ENCODE results near the gene CCDC85B. TPM values are rescaled to one million over a fixed set of nuclear protein-coding genes. Genes with fewer than 3 reads are reported as not detected.

Gene CCDC85B
- total and polyA plus RNA-seq, 2 of the 13 experiments (the other 11 are each of a cell fraction or from before 2014, with no cell fraction given) = 8.2 to 19.5 TPM

DNA sequence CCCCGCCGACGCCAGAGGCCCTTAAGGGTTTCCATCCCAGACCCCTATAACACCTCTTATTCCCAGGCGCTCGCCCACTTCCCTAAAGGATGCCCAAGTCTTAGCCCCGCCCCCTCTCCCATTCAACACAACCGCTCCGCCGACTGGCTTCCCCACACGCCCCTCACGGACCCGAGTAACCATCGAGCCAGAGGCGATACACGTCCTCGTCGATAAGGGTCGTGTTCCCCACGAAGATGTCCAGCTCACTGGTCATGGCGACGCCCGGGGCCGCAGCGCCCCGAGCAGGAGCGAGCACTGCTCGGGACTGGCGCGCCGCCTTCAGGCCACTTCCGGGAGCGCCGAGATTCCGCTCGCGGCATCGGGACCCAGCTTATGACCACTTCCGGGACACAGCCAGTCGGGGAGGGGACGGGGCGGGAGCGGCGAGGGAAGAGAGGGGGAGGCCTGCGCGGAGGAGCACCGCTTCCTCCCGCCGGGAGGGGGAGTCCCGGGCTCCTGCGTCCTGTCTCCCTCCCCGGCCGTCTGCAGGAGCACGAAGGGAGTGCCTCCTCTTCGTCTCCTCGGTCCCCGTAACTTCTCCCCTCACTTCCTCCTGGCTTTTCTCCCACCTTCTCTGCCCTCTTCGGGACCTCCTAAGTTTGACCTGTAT, 2.2 kb upstream of the CCDC85B start, which contains the start of gene FIBP (continued):
- no peak for TF ChIP-seq ZNF557 (CRISPR knock-in tag; IDR thresholded peaks at IDR 0.05)
- TF ChIP-seq GATAD1 (CRISPR knock-in tag; IDR thresholded peaks at IDR 0.05) = peak; percentile 91
- TF ChIP-seq JARID2 (CRISPR knock-in tag; IDR thresholded peaks at IDR 0.05; ENCODE audit: insufficient replicate concordance) = no peak
- TF ChIP-seq, protein P1, sequence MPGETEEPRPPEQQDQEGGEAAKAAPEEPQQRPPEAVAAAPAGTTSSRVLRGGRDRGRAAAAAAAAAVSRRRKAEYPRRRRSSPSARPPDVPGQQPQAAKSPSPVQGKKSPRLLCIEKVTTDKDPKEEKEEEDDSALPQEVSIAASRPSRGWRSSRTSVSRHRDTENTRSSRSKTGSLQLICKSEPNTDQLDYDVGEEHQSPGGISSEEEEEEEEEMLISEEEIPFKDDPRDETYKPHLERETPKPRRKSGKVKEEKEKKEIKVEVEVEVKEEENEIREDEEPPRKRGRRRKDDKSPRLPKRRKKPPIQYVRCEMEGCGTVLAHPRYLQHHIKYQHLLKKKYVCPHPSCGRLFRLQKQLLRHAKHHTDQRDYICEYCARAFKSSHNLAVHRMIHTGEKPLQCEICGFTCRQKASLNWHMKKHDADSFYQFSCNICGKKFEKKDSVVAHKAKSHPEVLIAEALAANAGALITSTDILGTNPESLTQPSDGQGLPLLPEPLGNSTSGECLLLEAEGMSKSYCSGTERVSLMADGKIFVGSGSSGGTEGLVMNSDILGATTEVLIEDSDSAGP (CRISPR knock-in tag; IDR thresholded peaks at IDR 0.05; ENCODE audit: borderline replicate concordance) = peak; percentile 92; the same call in 1 of the 2 replicates
- TF ChIP-seq MATR3 (CRISPR knock-in tag; IDR thresholded peaks at IDR 0.05) = no peak
- TF ChIP-seq, protein P2, sequence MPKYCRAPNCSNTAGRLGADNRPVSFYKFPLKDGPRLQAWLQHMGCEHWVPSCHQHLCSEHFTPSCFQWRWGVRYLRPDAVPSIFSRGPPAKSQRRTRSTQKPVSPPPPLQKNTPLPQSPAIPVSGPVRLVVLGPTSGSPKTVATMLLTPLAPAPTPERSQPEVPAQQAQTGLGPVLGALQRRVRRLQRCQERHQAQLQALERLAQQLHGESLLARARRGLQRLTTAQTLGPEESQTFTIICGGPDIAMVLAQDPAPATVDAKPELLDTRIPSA (CRISPR knock-in tag; IDR thresholded peaks at IDR 0.05; ENCODE audit: borderline replicate concordance) = no peak
- TF ChIP-seq DR1 (CRISPR knock-in tag; IDR thresholded peaks at IDR 0.05) = no peak
- no peak for TF ChIP-seq ATM (IDR thresholded peaks at IDR 0.05; ENCODE audit: borderline replicate concordance)
- TF ChIP-seq MXI1 (IDR thresholded peaks at IDR 0.05; ENCODE audit: borderline replicate concordance, low read depth, low read length) = peak; percentile 70; the same call in 1 of the 3 replicates
- TF ChIP-seq FOXM1 (CRISPR knock-in tag; IDR thresholded peaks at IDR 0.05) = no peak
- no peak for TF ChIP-seq GLI4 (CRISPR knock-in tag; IDR thresholded peaks at IDR 0.05; ENCODE audit: borderline replicate concordance)
- TF ChIP-seq CCDC6 (CRISPR knock-in tag; IDR thresholded peaks at IDR 0.05) = no peak; the same call in 1 of the 2 replicates
- TF ChIP-seq ZFY (CRISPR knock-in tag; IDR thresholded peaks at IDR 0.05) = peak; percentile 66; the same call in 1 of the 2 replicates
- TF ChIP-seq ZNF776 (CRISPR knock-in tag; IDR thresholded peaks at IDR 0.05) = no peak
- no peak for TF ChIP-seq ATAD3A (CRISPR knock-in tag; IDR thresholded peaks at IDR 0.05)
- TF ChIP-seq ZNF264 (CRISPR knock-in tag; IDR thresholded peaks at IDR 0.05) = 0 out of 2 replicates have a peak, but pooled peaks have one; percentile 15
- peak; percentile 92 for TF ChIP-seq ZNF574 (CRISPR knock-in tag; IDR thresholded peaks at IDR 0.05)
- TF ChIP-seq ZNF639 (CRISPR knock-in tag; conservative IDR thresholded peaks at IDR 0.05) = no peak; the same call in 1 of the 2 replicates
- no peak; the same call in 1 of the 2 replicates for TF ChIP-seq ARNTL (CRISPR knock-in tag; IDR thresholded peaks at IDR 0.05)
- TF ChIP-seq, protein P3, sequence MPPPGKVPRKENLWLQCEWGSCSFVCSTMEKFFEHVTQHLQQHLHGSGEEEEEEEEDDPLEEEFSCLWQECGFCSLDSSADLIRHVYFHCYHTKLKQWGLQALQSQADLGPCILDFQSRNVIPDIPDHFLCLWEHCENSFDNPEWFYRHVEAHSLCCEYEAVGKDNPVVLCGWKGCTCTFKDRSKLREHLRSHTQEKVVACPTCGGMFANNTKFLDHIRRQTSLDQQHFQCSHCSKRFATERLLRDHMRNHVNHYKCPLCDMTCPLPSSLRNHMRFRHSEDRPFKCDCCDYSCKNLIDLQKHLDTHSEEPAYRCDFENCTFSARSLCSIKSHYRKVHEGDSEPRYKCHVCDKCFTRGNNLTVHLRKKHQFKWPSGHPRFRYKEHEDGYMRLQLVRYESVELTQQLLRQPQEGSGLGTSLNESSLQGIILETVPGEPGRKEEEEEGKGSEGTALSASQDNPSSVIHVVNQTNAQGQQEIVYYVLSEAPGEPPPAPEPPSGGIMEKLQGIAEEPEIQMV (CRISPR knock-in tag; IDR thresholded peaks at IDR 0.05; ENCODE audit: low read depth) = no peak

Measured in HepG2 (cell line).